GM19351 (cell line): ENCODE data around the gene TBX2.
"Not testable (repeated sequence)": the region's sequence is repeated elsewhere in the genome, so short reads cannot be mapped to it uniquely, and the experiment has no call there.

Experiments
- ATAC-seq: cut with Tn5 transposase; IDR thresholded peaks from one replicate; pipeline ENCODE4 v1.9.1; 2021; ENCODE audit warnings: mild to moderate bottlenecking, moderate library complexity; ENCODE audit not compliant: unreplicated experiment

The TBX2 gene

GRCh38 chr17:61399131-61400065, at the start of gene TBX2:
TSS of gene TBX2 (plus strand) at chr17:61399843. CDS start at chr17:61400177, 334 bp downstream.
- ATAC-seq = no peak

- no peak for ATAC-seq
Observed at GRCh38 chr17:61351745-61352407, 47.8 kb upstream of the TBX2 start.

GRCh38 chr17:61352408-61352770, 47.3 kb upstream of the TBX2 start:
- ATAC-seq = no peak

GRCh38 chr17:61352781-61353491, 46.7 kb upstream of the TBX2 start:
- no peak for ATAC-seq

- no peak for ATAC-seq
Observed at GRCh38 chr17:61353615-61354014, 46.0 kb upstream of the TBX2 start.

- no peak for ATAC-seq
Observed at GRCh38 chr17:61354895-61355874, 44.5 kb upstream of the TBX2 start.

- not testable (repeated sequence) for ATAC-seq
Observed at GRCh38 chr17:61357061-61357460, 42.6 kb upstream of the TBX2 start.

- not testable (repeated sequence) for ATAC-seq
Observed at GRCh38 chr17:61359513-61359912, 40.1 kb upstream of the TBX2 start.

GRCh38 chr17:61360318-61360943, 39.2 kb upstream of the TBX2 start:
- ATAC-seq = no peak

GRCh38 chr17:61361084-61361483, 38.6 kb upstream of the TBX2 start:
- ATAC-seq = no peak

GRCh38 chr17:61362396-61362795, 37.2 kb upstream of the TBX2 start:
- ATAC-seq = no peak

- ATAC-seq = no peak
Observed at GRCh38 chr17:61362852-61363600, 36.6 kb upstream of the TBX2 start.

- no peak for ATAC-seq
Observed at GRCh38 chr17:61363601-61364462, 35.8 kb upstream of the TBX2 start.

- no peak for ATAC-seq
Observed at GRCh38 chr17:61364463-61364846, 35.2 kb upstream of the TBX2 start.

- no peak for ATAC-seq
Observed at GRCh38 chr17:61366076-61366714, 33.4 kb upstream of the TBX2 start.

- no peak for ATAC-seq
Observed at GRCh38 chr17:61366715-61367413, 32.8 kb upstream of the TBX2 start.
